ENCODE measurements around the gene SH3TC1. TPM values are rescaled to one million over a fixed set of nuclear protein-coding genes. Genes with fewer than 3 reads are reported as not detected.

The SH3TC1 gene
- total RNA-seq, 4 donors from 2014 or later = 13.7 to 18.7 (median 15.2) TPM

GRCh38 chr4:8251110-8251883 lies 52.2 kb downstream of the SH3TC1 start:
- Histone ChIP-seq H3K4me3 (no peak overlapping the region), H3K4me1 (peaks cover 0 to 15% (median 9%) of the 10 kb centered on the region in 4 donors), H3K27me3 (no peaks in the 10 kb centered on the region), H3K9me3 (no peaks in the 10 kb centered on the region), H3K27ac (replicated peaks in 1 of 4) (no peak overlapping the region), H3K36me3 (no peaks in the 10 kb centered on the region)
- 87% methylated on average over 24 of the region's 24 CpGs for WGBS
- no peak for DNase-seq (ENCODE audit: extremely low spot score)
- intact Hi-C loops (cut with DNase I) = no loop called here
- no peak for TF ChIP-seq POLR2AphosphoS5 (IDR thresholded peaks at IDR 0.05)
- TF ChIP-seq POLR2A (IDR thresholded peaks at IDR 0.05; ENCODE audit: low read depth) = no peak
- TF ChIP-seq CTCF (IDR thresholded peaks at IDR 0.05) = no peak
- TF ChIP-seq EP300 (IDR thresholded peaks at IDR 0.05) = no peak

GRCh38 chr4:8252301-8253173 lies 53.4 kb downstream of the SH3TC1 start:
- H3K9me3 ChIP-seq = no peaks in the 10 kb centered on the region
- H3K4me3 ChIP-seq = no peak overlapping the region
- no peaks in the 10 kb centered on the region for H3K36me3 ChIP-seq
- 84% methylated on average over 21 of the region's 23 CpGs for WGBS
- H3K27me3 ChIP-seq = no peaks in the 10 kb centered on the region
- peaks cover 0 to 12% (median 3%) of the 10 kb centered on the region in 4 donors for H3K4me1 ChIP-seq
- DNase-seq (ENCODE audit: extremely low spot score) = no peak
- intact Hi-C loops (cut with DNase I) = no loop called here
- H3K27ac ChIP-seq (replicated peaks in 1 of 4) = no peak overlapping the region
- TF ChIP-seq POLR2A (IDR thresholded peaks at IDR 0.05; ENCODE audit: low read depth) = no peak
- TF ChIP-seq EP300 (IDR thresholded peaks at IDR 0.05) = no peak

GRCh38 chr4:8254076-8254475 lies 55.0 kb downstream of the SH3TC1 start:
- no peak for TF ChIP-seq EP300 (IDR thresholded peaks at IDR 0.05)
- no peak for TF ChIP-seq CTCF (IDR thresholded peaks at IDR 0.05)
- no peak for TF ChIP-seq POLR2AphosphoS5 (IDR thresholded peaks at IDR 0.05)
- no peak for TF ChIP-seq POLR2A (IDR thresholded peaks at IDR 0.05; ENCODE audit: low read depth)
- WGBS = 95% methylated on average over 6 of the region's 6 CpGs
- peaks cover 0 to 8% (median 0%) of the 10 kb centered on the region in 4 donors for H3K4me1 ChIP-seq
- H3K4me3 ChIP-seq = no peak overlapping the region
- no peak overlapping the region for H3K27ac ChIP-seq (replicated peaks in 1 of 4)
- no peak for DNase-seq (ENCODE audit: extremely low spot score)
- no peaks in the 10 kb centered on the region for H3K9me3 ChIP-seq
- H3K36me3 ChIP-seq = no peaks in the 10 kb centered on the region
- H3K27me3 ChIP-seq = no peaks in the 10 kb centered on the region
- intact Hi-C loops (cut with DNase I) = no loop called here

- Histone ChIP-seq H3K9me3 (no peaks in the 10 kb centered on the region), H3K27ac (replicated peaks in 1 of 4) (no peak overlapping the region), H3K4me3 (no peak overlapping the region), H3K27me3 (no peaks in the 10 kb centered on the region), H3K4me1 (peaks cover 8 to 18% (median 12%) of the 10 kb centered on the region in 4 donors), H3K36me3 (no peaks in the 10 kb centered on the region)
- no peak for DNase-seq (ENCODE audit: extremely low spot score)
- TF ChIP-seq EP300 (IDR thresholded peaks at IDR 0.05) = no peak
- TF ChIP-seq POLR2AphosphoS5 (IDR thresholded peaks at IDR 0.05) = peak in 1 of 2 donors; percentile 33
- WGBS = 57% methylated on average over 14 of the region's 14 CpGs
- intact Hi-C loops (cut with DNase I) = no loop called here
Measured at GRCh38 chr4:8255698-8256441, 56.8 kb downstream of the SH3TC1 start.

- H3K36me3 ChIP-seq = no peaks in the 10 kb centered on the region
- WGBS = 72% methylated on average over 4 of the region's 4 CpGs
- TF ChIP-seq POLR2A (IDR thresholded peaks at IDR 0.05; ENCODE audit: low read depth) = no peak
- no peak for TF ChIP-seq POLR2AphosphoS5 (IDR thresholded peaks at IDR 0.05)
- TF ChIP-seq EP300 (IDR thresholded peaks at IDR 0.05) = no peak
- no peak for TF ChIP-seq CTCF (IDR thresholded peaks at IDR 0.05)
Measured at GRCh38 chr4:8257854-8258253, 58.8 kb downstream of the SH3TC1 start.

More at GRCh38 chr4:8257854-8258253, 58.8 kb downstream of the SH3TC1 start:
- Histone ChIP-seq H3K4me1 (peaks cover 10 to 27% (median 16%) of the 10 kb centered on the region in 4 donors), H3K27ac (replicated peaks in 1 of 4) (no peak overlapping the region), H3K4me3 (no peak overlapping the region), H3K9me3 (no peaks in the 10 kb centered on the region), H3K27me3 (no peaks in the 10 kb centered on the region)
- DNase-seq (ENCODE audit: extremely low spot score) = no peak
- intact Hi-C loops (cut with DNase I) = no loop called here

Measured in esophagus muscularis mucosa (tissue), 4 donors.